Amygdala (tissue), 56 donors: ENCODE data around the gene CAPZA2.
"Not testable (repeated sequence)": the region's sequence is repeated elsewhere in the genome, so short reads cannot be mapped to it uniquely, and the experiment has no call there.

Experiments
- DNase-seq, 56 donors: peaks; one replicate each; lab custom pipeline; 2025; lab: John Stamatoyannopoulos, UW

CAPZA2 gene

DNA sequence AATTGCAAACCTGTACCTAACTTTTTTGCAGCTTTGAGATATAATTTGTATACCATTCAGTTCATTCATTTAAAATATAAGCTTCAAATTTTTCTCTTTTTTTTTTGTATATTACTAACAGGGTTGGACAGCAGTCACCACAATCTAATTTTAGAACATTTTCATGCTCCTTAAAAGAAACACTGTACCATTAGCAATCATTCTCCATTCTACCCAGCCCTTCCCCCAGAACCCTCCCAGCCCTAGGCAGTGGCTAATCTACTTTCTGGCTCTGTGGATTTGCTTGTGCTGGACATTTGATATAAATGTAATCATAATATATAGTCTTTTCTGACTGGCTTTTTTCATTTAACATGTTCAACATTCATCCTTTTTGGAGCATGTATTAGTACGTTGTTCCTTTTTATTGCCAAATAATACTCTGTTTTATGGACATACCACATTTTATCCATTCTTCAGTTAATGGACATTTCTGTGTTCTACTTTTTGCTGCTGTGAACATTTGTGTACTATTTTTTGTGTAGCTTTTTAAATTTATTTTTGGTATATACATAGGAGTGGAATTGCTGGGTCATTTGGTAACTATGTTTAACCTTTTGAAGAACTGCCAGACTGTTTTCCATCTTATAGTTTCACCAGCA is 50.0 kb downstream of the CAPZA2 start:
- no peak for DNase-seq

- no peak for DNase-seq
Measured at GRCh38 chr7:116918704-116919103, 56.3 kb downstream of the CAPZA2 start.

GRCh38 chr7:116920359-116920758 is 58.0 kb downstream of the CAPZA2 start:
- DNase-seq: no peak

GRCh38 chr7:116922545-116922944 is 60.2 kb downstream of the CAPZA2 start:
- no peak for DNase-seq

- no peak for DNase-seq
Measured at GRCh38 chr7:116924741-116925140, 62.4 kb downstream of the CAPZA2 start.

DNA sequence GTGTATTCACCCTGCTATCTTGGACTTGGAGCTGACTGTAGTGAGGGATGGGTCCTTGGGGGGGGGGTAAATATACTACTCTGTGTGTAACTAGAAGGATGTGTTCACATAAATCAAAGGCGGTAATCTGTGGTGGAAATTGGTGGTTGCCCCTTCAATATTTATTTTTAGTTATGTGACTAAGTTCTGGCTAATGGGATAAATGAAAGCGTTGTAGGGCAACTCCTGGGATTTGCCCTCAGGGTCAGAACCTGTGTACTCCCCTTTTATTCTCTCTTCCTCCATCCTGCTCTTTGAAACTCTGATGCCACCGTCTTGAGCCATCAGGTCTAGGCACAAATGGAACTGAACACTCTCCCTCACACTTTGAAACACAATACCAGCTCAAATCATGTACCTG is 66.6 kb downstream of the CAPZA2 start:
- DNase-seq: no peak

DNA sequence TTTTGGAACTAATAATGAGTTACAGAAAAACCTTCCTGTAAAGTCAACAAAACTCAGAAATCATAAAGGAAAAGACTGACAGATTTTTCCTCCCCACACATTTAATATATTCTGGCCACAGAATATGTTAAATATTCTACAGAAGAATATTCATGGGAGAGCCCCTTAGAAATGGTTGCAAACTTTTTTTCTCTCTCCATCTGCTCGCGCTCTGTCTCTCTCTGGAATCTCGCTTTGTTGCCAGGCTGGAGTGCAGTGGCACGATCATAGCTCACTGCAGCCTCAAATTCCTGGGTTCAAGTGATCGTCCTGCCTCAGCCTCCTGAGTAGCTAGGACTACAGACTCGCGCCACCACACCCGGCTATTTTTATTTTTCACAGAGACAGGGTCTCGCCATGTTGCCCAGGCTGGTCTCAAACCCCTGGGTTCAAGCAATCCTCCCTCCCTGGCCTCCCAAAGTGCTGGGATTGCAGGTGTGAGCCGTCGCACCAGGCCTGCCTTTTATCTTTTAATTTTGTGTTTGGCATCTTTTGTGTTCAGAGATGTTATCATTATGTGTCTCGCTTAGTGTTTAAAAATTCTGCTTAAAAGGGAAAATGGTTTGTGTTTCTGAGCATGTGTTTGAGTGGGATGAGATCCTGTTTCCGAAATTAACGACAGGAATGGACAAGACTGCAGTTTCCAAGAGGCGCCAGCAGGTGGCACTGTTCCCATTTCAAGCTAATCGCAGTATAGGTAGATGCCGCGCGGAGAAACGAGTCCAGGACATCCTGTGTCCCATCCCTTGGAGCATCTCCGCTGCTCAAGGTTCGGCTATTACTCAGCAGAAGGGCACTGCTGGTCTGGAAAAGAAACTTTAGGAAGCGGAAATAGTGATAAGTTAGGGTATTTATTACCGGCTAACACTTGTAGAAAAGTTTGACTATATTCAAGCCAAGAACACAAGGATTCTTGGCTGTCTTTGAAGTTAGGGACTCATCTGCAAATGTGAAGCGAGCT is 67.8 kb downstream of the CAPZA2 start:
- DNase-seq: peak in 54 of 56 donors; percentile 6 to 87 (median 52)

- DNase-seq: no peak
Measured at GRCh38 chr7:116932566-116932965, 70.2 kb downstream of the CAPZA2 start.

DNA sequence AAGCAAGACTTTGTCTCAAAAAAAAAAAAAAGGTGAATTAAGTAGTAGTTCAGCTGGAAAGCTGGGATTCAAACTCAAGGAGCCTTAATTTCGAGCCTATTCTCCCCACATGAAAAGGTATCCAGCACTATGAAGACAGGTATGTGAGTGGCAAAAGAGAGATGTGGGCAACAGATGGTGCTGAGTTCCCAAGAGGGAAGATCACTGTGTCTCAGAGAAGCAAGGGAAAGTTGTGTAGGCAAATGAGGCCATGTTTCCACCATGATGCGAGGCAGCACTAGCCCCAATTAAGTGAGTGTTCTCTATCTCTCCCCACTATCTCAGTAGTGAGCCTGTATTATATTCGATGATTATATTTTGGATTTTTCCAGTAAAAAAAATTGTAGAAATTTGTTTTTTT is 71.1 kb downstream of the CAPZA2 start:
- no peak for DNase-seq

- no peak for DNase-seq
Measured at GRCh38 chr7:116934580-116934979, 72.2 kb downstream of the CAPZA2 start.

DNA sequence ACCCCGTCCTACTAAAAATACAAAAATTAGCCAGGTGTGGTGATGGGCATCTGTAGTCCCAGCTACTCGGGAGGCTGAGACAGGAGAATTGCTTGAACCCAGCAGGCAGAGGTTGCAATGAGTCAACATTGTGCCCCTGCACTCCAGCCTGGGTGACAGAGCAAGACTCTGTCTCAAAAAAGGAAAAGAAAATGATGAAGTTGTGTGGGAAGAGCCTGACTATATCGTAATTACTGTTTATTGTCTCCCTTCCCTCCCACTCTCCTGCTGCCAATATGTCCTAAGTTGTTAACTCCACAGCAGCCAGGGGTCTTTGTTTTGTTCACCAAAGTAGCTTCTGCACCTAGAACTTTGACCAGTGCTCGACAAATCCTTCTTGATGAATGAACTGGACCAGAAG is 74.5 kb downstream of the CAPZA2 start:
- not testable (repeated sequence) for DNase-seq

GRCh38 chr7:116938678-116939077 is 76.3 kb downstream of the CAPZA2 start:
- no peak for DNase-seq

DNA sequence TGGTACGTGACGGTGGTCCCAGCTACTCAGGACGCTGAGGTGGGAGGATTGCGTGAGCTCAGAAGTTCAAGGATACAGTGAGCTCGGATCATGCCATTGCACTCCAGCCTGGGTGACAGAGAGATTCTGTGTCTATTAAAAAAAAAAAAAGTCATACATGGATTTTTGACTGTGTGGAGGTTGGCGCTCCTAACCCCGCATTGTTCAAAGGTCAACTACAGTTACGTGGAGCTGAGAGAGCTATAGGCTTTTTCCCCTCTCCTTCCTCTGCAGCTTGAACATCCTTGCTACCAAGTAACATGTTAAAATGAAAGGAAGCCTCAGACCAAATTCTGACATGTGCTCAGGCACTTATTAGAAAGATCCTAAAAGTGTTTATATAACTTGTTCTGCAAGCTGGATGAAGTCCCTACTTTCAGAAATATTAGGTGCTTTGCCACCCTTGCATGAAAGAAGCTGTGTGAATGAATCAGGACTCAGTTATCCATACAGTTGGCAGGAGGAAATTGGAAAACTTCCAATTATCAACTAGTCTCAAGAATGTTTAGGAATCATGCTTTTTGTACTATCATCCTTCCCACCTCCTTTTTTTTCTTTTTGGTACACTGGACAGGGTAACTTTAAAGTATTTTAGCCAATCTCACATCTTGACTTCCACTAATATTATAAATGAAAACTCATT is 78.4 kb downstream of the CAPZA2 start:
- no peak for DNase-seq

GRCh38 chr7:116942504-116942903 is 80.1 kb downstream of the CAPZA2 start:
- DNase-seq: no peak

DNA sequence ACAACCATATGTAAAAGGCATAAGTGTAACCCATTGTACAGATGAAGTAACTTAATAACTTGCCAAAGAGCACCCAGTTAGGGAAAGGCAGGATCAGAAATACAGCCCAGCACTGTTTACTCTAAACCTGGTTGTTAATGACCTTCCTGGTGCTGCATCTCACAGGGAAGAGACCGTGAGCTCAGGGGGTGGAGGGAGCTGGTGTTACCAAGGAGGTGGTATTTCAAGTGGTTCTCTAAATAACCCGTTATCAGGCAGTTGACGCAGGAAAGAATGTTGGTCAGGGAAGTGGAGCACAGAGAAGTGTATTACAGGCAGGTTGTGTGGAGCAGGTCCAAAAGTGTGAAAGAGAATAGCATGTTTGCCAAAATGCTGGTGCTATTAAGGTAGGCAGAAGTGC is 86.5 kb downstream of the CAPZA2 start:
- no peak for DNase-seq

- DNase-seq: no peak
Measured at GRCh38 chr7:116949941-116950801, 87.8 kb downstream of the CAPZA2 start.

- DNase-seq: no peak
Measured at GRCh38 chr7:116950889-116951351, 88.5 kb downstream of the CAPZA2 start.

- no peak for DNase-seq
Measured at GRCh38 chr7:116951366-116952292, 89.2 kb downstream of the CAPZA2 start.
